MCF 10A (cell line): ENCODE results near the gene ITGB4. TPM values are rescaled to one million over a fixed set of nuclear protein-coding genes. Genes with fewer than 3 reads are reported as not detected.
A peak's percentile ranks its signal among the peaks of the same experiment; 100 is the strongest.

Experiments
- BruUV-seq: library from RNA; stranded (reverse); fragments of 400-500 nt; replicated peaks from 2 replicates; lab custom pipeline; 2021; lab: Mats Ljungman, UMichigan
- CTCF ChIA-PET: fragments of 300-600 bp; sonication (Branson Sonifier 250); formaldehyde crosslinking; extraction: SDS; loops from one replicate; lab custom pipeline; 2021; ENCODE audit warnings: antibody characterized with exemption, inconsistent platforms; lab: Yijun Ruan, JAX
- POLR2A ChIA-PET: fragments of 300-600, 350-650 bp; sonication (Branson Sonifier 250); formaldehyde crosslinking; extraction: SDS; loops from one replicate; lab custom pipeline; 2020; ENCODE audit warnings: antibody characterized with exemption, inconsistent platforms; lab: Yijun Ruan, JAX
- DNase-seq: peaks from one replicate; pipeline ENCODE4 v3.0.0-alpha.2; 2018; ENCODE audit not compliant: unreplicated experiment
- H3K27ac Mint-ChIP-seq: one replicate; pipeline ENCODE4 v1.8.0; 2022; ENCODE audit warnings: mild to moderate bottlenecking, low read depth, mixed read lengths; ENCODE audit not compliant: unreplicated experiment
- H3K27me3 Mint-ChIP-seq: one replicate; pipeline ENCODE4 v1.8.0; 2022; ENCODE audit warnings: mixed read lengths; ENCODE audit not compliant: insufficient read depth, unreplicated experiment
- H3K36me3 Mint-ChIP-seq: one replicate; pipeline ENCODE4 v1.8.0; 2022; ENCODE audit warnings: mild to moderate bottlenecking, moderate library complexity, mixed read lengths; ENCODE audit not compliant: insufficient read depth, unreplicated experiment
- H3K4me1 Mint-ChIP-seq: one replicate; pipeline ENCODE4 v1.8.0; 2022; ENCODE audit warnings: mixed read lengths; ENCODE audit not compliant: insufficient read depth, unreplicated experiment
- H3K4me3 Mint-ChIP-seq: one replicate; pipeline ENCODE4 v1.8.0; 2022; ENCODE audit warnings: mild to moderate bottlenecking, moderate library complexity, mixed read lengths; ENCODE audit not compliant: unreplicated experiment
- H3K9me3 Mint-ChIP-seq: one replicate; pipeline ENCODE4 v1.8.0; 2022; ENCODE audit warnings: mixed read lengths; ENCODE audit not compliant: unreplicated experiment
- intact Hi-C: fragments of 100-400 bp; cut with micrococcal nuclease; formaldehyde crosslinking; loops from 2 replicates; pipeline ENCODE4 v1.14.1; 2022
- total RNA-seq: library from RNA; stranded (reverse); gene quantifications from 2 replicates; pipeline ENCODE4 v1.2.3, GENCODE V29; 2022
- TF ChIP-seq, protein P1 (sequence below): fragments of 200-600 bp; IDR thresholded peaks from one replicate; pipeline ENCODE4 v1.8.0; 2022; ENCODE audit warnings: antibody characterized with exemption, mild to moderate bottlenecking; ENCODE audit not compliant: unreplicated experiment

The ITGB4 gene
- total RNA-seq, 1 experiment from 2014 or later = 1,054 TPM

DNA sequence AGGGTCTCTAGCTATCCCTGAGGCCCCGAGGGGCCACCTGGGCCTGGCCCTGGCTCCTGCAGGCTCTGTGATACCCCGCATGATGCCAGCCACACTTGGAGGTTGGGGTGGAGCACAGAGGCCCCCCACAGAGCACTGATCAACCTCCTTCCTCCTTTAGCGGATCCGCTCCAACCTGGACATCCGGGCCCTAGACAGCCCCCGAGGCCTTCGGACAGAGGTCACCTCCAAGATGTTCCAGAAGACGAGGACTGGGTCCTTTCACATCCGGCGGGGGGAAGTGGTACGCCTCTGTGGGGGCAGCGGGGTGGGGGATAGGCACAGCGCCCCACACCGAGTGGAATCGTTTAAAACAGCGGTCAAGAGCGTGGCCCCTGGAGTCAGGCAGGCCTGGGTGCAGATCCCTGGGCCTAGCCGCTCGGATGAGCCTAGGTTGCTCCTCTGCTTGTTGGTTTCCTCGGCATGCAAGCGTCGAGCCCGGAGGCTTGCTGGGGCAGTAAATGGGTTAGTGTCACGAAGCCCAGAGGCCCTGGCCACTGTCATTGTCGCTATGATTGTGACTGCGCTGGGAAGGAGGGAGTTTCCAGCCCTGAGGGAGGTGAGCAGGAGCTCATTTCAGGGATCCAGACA is 9.9 kb downstream of the ITGB4 start:
- peaks cover 98% of the 10 kb centered on the region for H3K36me3 Mint-ChIP-seq
- H3K4me3 Mint-ChIP-seq = no peak overlapping the region
- no peaks in the 10 kb centered on the region for H3K4me1 Mint-ChIP-seq
- intact Hi-C loops = no loop called here
- DNase-seq = no peak
- CTCF ChIA-PET = interaction anchor here (0.7 to 1.7 kb wide), 6 partner anchors 15 to 58 kb away, joined by 3 to 6 read pairs (median 4); partner anchors contain the start of gene GALK1
- no TSS peak for BruUV-seq
- peak overlapping the region; percentile 73 for H3K27ac Mint-ChIP-seq
- TF ChIP-seq, protein P1, sequence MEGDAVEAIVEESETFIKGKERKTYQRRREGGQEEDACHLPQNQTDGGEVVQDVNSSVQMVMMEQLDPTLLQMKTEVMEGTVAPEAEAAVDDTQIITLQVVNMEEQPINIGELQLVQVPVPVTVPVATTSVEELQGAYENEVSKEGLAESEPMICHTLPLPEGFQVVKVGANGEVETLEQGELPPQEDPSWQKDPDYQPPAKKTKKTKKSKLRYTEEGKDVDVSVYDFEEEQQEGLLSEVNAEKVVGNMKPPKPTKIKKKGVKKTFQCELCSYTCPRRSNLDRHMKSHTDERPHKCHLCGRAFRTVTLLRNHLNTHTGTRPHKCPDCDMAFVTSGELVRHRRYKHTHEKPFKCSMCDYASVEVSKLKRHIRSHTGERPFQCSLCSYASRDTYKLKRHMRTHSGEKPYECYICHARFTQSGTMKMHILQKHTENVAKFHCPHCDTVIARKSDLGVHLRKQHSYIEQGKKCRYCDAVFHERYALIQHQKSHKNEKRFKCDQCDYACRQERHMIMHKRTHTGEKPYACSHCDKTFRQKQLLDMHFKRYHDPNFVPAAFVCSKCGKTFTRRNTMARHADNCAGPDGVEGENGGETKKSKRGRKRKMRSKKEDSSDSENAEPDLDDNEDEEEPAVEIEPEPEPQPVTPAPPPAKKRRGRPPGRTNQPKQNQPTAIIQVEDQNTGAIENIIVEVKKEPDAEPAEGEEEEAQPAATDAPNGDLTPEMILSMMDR = no peak
- H3K9me3 Mint-ChIP-seq = no peaks in the 10 kb centered on the region
- H3K27me3 Mint-ChIP-seq = no peaks in the 10 kb centered on the region
- POLR2A ChIA-PET = interaction anchor here (0.9 to 28.4 kb wide), 4 partner anchors 9 to 48 kb away, joined by 3 to 748 read pairs (median 10); partner anchors contain the start of gene ITGB4

- H3K27me3 Mint-ChIP-seq = no peaks in the 10 kb centered on the region
- H3K9me3 Mint-ChIP-seq = no peaks in the 10 kb centered on the region
- peak overlapping the region; percentile 73 for H3K27ac Mint-ChIP-seq
- no peak for DNase-seq
- H3K36me3 Mint-ChIP-seq = peaks cover 98% of the 10 kb centered on the region
- ChIA-PET CTCF (interaction anchor here (0.6 to 1.7 kb wide), 9 partner anchors 14 to 97 kb away, joined by 3 to 6 read pairs (median 4); partner anchors contain the start of gene GALK1), POLR2A (interaction anchor here (1.0 to 28.4 kb wide), 5 partner anchors 10 to 49 kb away, joined by 3 to 748 read pairs (median 10); partner anchors contain the start of gene ITGB4)
- H3K4me1 Mint-ChIP-seq = no peaks in the 10 kb centered on the region
- TF ChIP-seq, protein P1 = no peak
- no peak overlapping the region for H3K4me3 Mint-ChIP-seq
- no TSS peak for BruUV-seq
- intact Hi-C loops = no loop called here
Observed at GRCh38 chr17:75731716-75732498, 10.6 kb downstream of the ITGB4 start.

DNA sequence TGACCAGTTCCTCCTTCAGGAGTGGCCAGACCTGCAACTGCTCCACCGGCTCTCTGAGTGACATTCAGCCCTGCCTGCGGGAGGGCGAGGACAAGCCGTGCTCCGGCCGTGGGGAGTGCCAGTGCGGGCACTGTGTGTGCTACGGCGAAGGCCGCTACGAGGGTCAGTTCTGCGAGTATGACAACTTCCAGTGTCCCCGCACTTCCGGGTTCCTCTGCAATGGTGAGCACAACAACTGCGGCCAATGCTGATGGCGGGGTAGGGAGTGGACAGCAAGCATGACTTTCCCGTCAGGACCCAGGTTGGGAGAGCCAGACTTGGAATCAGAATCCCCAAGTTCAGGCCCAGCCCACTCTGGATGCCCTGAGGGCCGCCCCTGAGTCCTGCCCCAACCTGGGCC is 12.2 kb downstream of the ITGB4 start:
- Mint-ChIP-seq H3K36me3 (peaks cover 93% of the 10 kb centered on the region), H3K27me3 (no peaks in the 10 kb centered on the region), H3K27ac (peak overlapping the region; percentile 51), H3K4me1 (no peaks in the 10 kb centered on the region), H3K4me3 (no peak overlapping the region), H3K9me3 (no peaks in the 10 kb centered on the region)
- DNase-seq = no peak
- BruUV-seq = no TSS peak
- ChIA-PET CTCF (interaction anchor here (0.7 kb wide), 1 partner anchor 13 kb away, joined by 4 read pairs; no protein-coding TSS in a partner anchor), POLR2A (interaction anchor here (0.7 to 28.4 kb wide), 4 partner anchors 11 to 164 kb away, joined by 3 to 748 read pairs (median 13); partner anchors contain the start of gene ITGB4)
- intact Hi-C loops = no loop called here
- TF ChIP-seq, protein P1 = no peak
